GM19240 (cell line): ENCODE measurements around the gene ANKRD52.

Experiments used
- DNase-seq: peaks from one replicate; pipeline ENCODE4 v3.0.0; 2011; ENCODE audit warnings: low spot score; ENCODE audit not compliant: insufficient read length

ANKRD52 gene

DNA sequence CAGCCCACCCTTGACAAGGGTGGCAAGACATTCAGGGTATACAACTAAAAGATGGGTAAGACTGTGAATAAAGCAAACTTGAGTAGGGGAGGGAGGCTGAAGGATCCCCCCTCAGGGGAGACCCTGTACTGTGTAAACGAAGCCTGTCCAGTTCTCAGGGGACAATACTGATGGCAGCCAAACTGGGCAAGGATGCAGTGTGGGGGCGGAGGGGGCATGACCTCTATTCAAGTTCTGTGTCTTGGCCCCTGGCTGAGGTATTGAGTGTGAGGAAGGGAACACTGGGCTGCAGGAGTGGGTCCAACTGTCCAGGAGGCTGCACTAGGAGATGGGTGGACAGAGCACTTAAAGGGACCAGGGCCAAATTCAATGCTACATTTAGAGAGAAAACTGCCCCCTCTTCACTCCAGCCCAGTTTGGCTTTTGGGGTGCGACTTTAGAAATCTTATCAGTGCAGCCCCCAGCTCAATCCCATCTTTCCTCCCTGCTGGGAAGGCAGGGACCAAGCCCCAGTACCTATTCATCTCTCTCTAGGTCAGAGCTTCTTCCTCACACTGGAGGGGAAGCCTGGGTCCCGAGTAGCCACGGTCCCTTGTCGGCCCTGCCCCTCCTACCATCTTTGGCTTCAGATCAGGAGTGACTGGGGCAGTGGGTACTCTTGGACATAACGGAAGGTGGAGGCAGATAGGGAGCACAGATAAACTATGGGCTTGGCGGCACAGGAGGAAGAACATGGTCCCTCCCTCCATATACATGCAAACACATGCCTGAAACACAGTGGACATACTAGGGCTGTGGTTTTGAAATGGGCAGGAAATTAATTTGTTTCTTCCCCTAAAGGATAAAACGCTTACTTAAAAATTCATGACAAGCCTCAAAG is 16.5 kb downstream of the ANKRD52 start:
- DNase-seq = no peak

GRCh38 chr12:56237552-56237951 is 20.6 kb downstream of the ANKRD52 start:
- DNase-seq = no peak

DNA sequence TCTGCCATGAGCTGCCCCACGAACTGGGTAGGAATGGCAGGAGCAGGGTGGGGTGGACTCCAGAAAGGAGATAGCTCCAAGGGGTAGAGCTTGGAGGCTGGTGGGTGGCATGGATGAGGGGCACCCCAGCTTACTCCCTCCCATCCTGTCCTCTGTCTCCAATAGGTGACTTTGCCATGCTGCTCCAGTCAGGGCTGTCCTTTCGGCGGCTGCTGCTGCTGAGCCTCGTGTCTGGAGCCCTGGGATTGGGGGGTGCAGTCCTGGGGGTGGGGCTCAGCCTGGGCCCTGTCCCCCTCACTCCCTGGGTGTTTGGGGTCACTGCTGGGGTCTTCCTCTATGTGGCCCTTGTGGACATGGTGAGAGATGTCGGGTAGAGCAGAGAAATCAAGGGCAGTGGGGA is 21.2 kb downstream of the ANKRD52 start:
- DNase-seq = no peak

GRCh38 chr12:56236091-56236490 is 22.1 kb downstream of the ANKRD52 start:
- no peak for DNase-seq

GRCh38 chr12:56234746-56235436 is 23.3 kb downstream of the ANKRD52 start:
- no peak for DNase-seq

DNA sequence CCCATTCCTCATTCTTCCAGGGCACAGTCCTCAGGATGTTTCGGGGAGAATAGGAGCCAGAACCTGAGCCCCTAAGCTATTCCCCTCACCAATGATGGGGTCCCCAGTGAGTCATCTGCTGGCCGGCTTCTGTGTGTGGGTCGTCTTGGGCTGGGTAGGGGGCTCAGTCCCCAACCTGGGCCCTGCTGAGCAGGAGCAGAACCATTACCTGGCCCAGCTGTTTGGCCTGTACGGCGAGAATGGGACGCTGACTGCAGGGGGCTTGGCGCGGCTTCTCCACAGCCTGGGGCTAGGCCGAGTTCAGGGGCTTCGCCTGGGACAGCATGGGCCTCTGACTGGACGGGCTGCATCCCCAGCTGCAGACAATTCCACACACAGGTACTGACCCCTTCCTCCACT is 27.0 kb downstream of the ANKRD52 start:
- no peak for DNase-seq

DNA sequence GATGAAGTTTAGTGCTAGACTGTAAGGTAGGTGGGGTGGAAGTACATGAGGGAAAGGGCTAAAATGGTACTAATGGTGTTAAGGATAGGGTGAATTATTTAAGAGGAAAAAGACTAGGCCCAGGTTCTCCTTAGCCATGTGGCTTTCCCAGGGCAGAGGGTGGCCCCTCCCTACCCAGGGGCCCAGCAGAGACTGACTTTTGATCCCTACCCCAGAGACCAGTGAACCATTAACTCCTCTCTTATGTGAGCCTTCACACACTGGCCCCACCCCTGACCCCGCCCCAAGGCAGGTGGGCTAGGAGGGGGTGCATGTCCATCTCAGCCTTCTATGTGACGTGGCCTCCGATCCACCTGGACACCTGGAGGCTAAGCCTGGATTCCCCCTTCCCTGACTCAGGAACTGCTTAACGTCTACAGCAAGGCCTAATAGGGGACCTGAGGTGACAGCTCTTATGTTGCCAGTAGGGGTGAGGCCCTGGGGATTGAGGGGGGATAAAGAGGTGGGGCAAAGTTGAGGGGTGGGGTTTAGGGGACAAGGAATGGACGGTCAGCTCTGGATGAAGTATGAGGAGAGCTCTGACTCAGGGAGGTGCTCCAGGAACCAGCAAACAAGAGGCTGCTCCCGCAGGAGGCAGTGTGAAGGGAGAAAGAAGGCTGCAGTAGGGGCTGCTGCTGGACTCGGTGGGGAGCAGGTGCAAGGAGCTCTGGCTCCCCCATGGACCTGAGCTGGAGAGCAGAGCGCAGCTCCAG is 27.6 kb downstream of the ANKRD52 start:
- no peak for DNase-seq

- no peak for DNase-seq
Observed at GRCh38 chr12:56229916-56230431, 28.2 kb downstream of the ANKRD52 start, which contains the start of gene SLC39A5. TSS of gene SLC39A5 (plus strand) at chr12:56230051. CDS start at chr12:56231275, 1,224 bp downstream.

DNA sequence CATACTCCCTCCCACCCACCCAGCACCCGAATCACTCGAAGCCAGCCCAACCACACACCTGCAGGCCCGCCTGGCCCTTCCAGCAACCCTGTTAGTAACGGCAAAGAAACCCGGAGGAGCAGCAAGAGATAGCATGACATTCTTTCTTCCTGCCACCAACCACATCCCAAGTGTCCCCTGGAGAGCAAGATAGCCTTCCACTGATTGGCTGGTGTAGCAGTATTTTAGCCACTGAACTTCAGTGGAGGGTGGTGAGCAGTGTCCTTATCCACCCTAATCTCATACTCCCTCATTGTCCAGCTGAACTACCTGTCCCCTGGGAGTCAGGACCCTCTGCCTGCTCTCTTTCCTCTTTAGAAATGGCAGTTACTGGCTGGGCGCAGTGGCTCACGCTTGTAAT is 29.1 kb downstream of the ANKRD52 start:
- DNase-seq = no peak

GRCh38 chr12:56224954-56225353 is 33.2 kb downstream of the ANKRD52 start:
- no peak for DNase-seq

DNA sequence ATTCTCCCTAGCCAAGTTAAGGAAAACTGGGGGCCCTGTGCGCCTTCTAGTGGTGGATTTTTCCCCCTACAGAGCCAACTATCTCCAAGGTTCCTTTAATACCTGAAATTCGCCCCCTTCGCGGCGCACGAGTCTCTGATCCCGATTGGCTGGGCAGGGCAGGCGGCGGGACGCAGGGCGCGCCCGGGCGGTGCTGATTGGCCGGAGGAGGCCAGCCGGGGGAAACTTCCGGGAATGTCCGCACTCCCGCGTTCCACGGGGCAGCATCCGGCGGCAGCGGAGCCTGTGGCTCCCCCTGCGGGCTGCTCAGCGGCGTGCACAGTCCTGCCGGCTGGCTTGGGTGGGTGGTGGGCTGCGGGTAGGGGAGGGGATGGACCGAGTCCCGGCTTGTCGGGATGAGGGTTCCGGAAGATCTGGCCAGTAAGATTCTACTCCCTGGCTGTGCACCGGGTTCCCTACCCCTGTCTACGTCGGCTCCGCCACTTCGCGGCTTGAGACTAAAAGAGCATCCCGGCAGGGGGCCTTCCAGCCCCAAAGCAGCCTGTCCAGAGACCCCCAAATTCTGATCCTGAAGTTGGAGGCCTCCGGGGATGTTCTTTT is 34.0 kb downstream of the ANKRD52 start, which contains the start of gene NABP2:
Gene NABP2, plus strand, starts transcription at position 241 of the 600 bp plus-strand sequence. CDS start 515 bp downstream, outside the sequence.
- DNase-seq = peak; percentile 98

GRCh38 chr12:56223571-56224101 is 34.5 kb downstream of the ANKRD52 start:
- no peak for DNase-seq

- DNase-seq = no peak
Observed at GRCh38 chr12:56222531-56222895, 35.7 kb downstream of the ANKRD52 start.

DNA sequence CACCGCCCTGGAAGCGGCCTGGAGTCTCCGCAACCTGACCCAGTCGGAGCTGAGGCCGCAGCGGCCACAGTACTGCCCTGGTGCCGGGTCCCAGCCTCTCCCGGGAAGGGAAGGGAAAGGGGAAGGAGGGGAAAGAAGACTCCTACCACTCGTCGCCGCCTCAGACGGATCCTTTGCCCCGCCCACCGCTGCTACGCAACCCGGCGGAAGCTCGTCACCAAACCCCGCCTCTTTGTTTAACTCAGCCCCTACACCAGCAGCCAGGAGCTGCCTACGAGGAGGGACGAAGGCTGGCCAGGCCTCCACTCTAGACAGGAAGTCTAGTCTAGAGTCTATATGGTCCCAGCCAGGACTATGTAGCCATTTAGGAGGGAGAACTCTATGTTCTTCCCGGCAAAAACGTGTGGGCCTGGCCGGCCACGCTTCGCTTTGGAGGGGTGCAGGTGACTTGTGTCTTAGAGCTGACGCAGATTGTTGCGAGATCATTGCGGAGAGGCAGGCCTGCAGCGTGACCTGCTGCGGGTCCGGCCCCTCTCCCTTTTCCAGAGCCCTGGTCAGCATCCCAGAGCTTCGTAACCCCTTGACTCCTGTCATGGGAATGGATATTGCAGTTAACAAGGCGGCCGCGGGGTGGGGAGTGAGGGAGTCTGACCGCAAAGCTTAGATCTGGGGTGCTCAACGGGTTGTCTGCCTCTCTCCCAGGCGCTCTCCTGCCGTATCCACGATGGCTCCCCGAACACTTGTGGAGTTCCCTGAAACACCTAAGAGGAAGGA is 36.2 kb downstream of the ANKRD52 start, which contains the start of gene RNF41:
Gene RNF41, minus strand, starts transcription at position 166 of the 774 bp plus-strand sequence. CDS start 7,875 bp downstream, outside the sequence.
- peak; percentile 99 for DNase-seq

GRCh38 chr12:56221232-56221756 is 36.9 kb downstream of the ANKRD52 start:
- peak; percentile 70 for DNase-seq

DNA sequence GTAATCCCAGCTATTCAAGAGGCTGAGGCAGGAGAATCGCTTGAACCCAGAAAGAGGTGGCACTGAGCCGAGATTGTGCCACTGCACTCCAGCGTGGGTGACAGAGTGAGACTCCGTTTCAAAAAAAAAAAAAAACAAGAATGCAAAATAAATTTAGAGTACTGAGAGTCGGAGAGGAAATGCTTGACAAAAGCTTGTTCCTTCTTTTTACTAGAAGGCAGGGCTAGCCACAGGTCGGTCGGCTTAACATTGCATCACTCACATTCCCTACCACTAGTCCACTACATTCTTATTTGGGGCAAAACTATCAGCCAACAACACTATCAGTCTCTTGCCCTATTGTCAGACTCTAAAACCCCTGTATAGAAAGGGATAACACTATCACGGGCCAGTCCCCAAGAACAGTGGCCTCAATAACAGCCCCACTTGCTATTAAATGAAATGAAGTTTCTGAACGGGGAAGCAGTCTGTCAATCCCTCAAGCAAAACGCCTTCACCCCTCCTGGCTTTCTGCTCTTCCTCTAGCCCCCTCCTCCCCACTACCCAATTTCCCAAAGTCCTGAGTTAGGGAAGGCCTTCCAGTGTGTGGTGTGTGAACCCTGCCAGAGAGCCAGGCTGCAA is 37.5 kb downstream of the ANKRD52 start:
- no peak for DNase-seq

DNA sequence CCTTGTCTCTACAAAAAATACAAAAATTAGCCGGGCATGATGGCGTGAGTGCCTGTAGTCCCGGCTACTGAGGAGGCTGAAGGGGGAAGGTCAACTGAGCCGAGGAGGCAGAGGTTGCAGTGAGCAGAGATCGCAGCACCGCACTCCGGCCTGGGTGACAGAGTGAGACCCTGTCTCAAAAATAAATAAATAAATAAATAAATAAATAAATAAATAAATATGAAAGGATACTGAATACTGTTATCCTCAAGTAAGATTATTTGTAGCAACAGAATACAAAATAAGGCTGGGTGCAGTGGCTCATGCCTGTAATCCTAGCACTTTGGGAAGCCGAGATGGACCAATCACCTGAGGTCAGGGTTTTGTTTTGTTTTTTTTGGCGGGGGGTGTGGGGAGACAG is 38.3 kb downstream of the ANKRD52 start:
- DNase-seq = no peak

- DNase-seq = no peak
Observed at GRCh38 chr12:56216461-56216860, 41.7 kb downstream of the ANKRD52 start.

- DNase-seq = no peak
Observed at GRCh38 chr12:56213878-56214277, 44.3 kb downstream of the ANKRD52 start.
